GM03348 (cell line): ENCODE results near the gene ZNF622.
A peak's percentile ranks its signal among the peaks of the same experiment; 100 is the strongest.

Experiments
- DNase-seq: peaks from one replicate; pipeline ENCODE4 v3.0.0; 2012; ENCODE audit warnings: low spot score

ZNF622 gene

DNA sequence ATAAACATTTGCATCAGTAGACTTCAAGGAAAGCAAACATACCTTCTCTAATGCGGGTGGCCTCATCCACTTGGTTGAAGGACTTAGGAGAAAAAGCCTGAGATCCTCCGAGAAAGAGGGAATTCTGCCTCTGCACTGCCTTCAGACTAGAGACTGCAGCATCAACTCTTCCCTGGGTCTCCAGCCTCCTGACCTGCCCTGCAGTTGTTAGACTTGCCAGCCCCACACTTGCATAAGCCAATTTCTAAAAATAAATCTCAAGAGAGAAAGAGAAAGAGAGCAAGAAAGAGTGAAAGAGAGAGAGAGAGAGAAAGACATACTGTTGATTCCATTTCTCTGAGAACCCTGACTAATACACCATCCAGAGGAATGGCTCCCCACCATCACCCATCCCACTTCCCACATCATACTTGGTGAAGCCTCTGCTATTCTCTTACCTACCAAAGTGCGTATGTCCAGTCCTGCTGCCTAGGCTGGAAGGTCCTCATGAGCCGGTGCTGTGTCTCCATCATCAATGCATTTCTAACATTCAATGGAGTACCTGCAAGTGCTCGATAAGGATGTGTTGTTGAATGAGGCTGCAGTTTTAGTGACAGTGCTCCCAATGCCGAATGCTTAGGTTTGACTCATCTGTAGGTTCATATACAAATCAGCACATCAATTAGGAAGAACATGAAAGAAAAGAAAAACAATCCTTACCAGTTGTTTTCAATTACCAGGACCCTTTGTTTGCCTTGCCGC lies 35.1 kb downstream of the ZNF622 start:
- DNase-seq = no peak

GRCh38 chr5:16428359-16428758 lies 37.2 kb downstream of the ZNF622 start:
- DNase-seq = no peak

DNA sequence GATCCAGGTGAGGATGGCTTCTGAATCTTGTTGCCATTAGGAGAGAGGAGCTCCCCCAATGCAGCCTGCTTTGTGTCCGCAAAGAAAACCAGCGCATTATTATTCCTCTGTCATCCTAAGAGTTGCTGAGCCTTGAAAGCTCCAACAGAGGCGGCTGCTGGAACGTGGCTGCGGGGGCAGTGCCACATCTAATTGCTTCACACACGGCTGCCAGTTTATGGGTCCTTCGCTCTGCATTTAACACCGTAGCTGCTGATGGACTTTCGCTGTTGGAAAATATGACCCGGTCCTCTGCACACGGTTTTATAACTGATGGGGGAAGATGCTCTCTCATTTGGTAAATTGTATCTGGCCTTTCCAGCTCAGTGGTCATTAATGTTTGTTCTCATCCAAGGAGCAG lies 38.0 kb downstream of the ZNF622 start:
- DNase-seq = no peak

- no peak for DNase-seq
Observed at GRCh38 chr5:16418471-16418922, 47.1 kb downstream of the ZNF622 start.

DNA sequence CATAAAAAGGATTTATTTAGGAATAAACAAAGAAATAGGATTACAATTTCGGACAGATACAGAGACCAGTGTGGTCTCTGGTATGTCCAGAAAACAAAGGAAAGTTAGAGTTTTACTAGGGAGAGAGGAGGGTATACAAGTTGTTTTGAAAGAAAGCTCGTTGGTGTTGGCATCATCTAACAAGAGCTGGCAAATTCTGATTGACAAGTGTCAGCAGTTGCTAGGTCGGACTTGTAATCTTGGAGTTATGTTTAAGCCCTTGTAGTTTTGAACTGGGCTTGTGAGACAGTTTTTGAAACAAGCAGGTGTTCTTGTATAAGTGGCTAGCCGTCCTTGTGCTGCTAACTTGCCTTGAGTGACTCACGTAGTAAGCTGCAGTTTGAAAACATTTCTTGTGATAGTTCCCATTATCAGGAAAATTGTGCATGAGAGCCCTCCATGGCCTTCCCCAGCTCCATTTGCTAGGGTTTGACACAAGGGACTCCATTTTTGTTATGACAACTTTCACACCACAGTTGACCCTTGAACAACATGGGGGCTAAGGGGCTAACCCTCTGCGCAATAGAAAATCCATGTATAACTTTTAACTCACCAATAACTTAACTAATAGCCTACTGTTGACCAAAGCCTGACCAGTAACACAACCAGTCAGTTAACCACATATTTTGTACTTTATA lies 48.1 kb downstream of the ZNF622 start:
- DNase-seq = no peak

DNA sequence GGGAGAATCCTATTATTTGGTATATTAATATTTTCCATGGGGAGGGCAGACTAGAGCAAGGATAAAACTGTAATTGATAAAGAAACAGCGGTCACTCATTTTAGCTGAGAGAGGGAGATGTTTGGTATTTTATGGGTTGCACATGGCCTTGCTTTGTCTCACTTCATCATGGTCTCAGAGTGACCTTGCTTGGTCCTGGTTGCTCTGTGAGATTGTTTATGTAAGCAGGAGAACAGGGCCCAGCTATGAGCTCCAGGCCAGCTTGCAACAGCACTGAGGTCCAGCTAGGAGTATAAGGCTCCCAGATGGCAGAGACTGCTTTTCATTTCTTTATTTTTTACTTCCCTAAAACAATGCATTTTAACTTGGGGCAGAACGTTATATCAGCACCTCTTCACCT lies 50.7 kb downstream of the ZNF622 start:
- DNase-seq = no peak

DNA sequence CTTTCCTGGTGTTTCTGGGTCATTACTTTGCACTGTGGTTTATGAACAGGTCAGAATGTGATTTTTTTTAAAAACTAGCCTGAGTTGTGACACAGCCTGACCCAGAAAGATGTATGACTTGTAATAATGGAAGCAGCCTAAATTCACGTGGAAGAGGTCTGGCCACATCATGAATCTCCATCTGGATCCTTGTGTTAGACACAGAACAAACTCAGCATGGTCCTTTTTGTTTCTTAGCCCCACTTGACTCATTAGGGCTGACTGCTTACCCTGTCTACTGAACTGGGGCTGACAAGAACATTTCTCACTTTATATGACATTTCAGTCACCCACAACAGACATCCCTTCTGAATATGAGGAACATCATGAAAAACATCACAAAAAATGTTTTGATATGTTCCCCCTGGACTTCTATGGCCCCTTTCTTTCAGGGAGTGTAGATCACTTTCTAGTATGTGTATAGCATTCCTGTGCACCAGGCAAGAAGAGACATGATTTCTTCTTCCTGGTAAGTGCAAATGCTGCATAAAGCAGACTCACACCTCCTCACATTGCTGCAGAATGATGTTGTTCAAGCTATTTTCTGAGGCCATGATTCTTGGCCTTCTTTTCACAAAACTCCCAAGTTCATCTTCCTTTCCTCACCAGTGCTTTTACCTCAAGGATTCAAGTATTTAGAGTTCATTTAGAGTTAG lies 52.3 kb downstream of the ZNF622 start:
- no peak for DNase-seq

DNA sequence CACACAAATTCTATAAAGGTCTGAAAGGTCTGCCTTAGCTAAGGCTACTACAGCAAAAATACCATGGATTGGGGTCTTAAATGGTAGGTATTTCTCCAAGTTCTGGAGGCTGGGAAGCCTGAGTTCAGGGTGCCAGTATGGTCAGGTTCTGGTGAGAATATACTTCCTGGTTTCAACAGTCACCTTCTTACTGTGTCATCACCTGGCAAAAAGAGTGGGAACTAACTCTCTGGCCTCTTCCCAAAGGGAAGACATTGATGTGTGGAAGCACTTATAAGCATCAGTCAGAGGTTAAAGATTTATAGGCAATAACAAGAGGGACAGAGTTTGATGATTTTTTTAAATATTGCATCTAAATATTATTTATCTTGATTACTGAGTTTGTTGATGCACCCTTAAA lies 53.0 kb downstream of the ZNF622 start:
- no peak for DNase-seq

- DNase-seq = peak; percentile 80
Observed at GRCh38 chr5:16411741-16412455, 53.7 kb downstream of the ZNF622 start.

DNA sequence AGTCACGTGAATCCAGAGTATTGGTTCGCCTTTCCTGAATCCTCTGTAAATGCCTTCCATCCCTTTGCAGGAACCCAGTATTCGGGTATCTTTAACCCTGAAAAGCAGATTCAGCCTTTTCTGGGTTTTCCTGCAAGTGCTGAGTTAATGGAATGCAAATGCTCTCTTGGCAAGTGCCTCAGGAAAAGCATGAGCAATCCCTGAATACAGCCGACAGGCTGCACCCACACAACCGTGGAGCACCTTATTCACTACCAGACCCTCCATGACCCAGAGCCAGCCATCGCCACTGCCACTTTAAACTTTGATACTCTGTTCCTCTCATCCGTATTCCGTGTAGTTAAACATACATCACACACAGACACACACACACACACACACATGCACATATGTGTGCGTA lies 54.4 kb downstream of the ZNF622 start:
- DNase-seq = peak; percentile 58

DNA sequence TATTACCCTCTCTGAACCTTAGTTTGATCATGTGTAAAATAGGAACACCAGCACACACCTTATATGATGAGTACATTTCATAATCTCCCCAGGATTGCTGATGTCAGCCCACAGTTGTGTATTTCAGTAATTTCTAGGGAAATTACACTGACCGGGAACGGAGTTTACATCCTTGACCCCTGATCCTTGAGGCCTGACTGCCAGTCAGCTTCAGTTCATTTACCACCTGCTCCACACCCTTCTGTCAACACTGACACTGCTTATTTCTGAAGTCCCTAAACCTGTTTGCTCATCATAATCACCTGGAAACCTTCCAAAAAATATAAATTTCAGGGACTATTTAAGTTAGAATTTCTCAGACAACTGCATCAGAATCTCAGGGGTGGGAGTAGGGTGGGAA lies 55.3 kb downstream of the ZNF622 start:
- DNase-seq = no peak

- no peak for DNase-seq
Observed at GRCh38 chr5:16406630-16407029, 59.0 kb downstream of the ZNF622 start.

DNA sequence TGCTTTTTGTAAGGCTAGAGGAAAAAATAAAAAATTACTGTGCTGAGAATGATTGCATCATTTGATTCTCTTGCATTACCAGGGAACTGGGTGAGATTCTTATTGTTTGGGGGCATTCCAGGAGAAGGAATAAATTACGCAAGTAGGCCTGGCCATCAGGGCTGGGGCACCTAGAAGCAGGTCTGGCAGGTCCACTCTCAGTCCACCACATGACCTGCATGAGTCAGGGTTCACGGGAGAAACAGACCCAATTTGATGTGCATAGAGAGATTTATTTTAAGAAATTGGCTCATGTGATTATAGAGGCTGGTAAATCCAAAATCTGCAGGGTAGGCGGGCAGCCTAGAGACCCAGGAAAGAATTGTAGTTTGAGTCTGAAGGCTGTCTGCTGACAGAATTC lies 59.6 kb downstream of the ZNF622 start:
- DNase-seq = no peak
